CD4-positive, alpha-beta T cell treated with Interleukin-12 subunit alpha and Interleukin-12 subunit beta, for 1 hour (primary cell): ENCODE measurements around the gene GBGT1.

Experiments used
- DNase-seq: peaks from one replicate; pipeline ENCODE4 v3.0.0-alpha.2; 2020

The GBGT1 gene

GRCh38 chr9:133160742-133161546 is 2.8 kb downstream of the GBGT1 start:
- DNase-seq: peak; percentile 55

GRCh38 chr9:133158695-133159094 is 5.0 kb downstream of the GBGT1 start:
- no peak for DNase-seq

GRCh38 chr9:133155156-133155555 is 8.6 kb downstream of the GBGT1 start:
- DNase-seq: no peak

- no peak for DNase-seq
Observed at GRCh38 chr9:133154097-133154989, 9.4 kb downstream of the GBGT1 start.

GRCh38 chr9:133153227-133154096 is 10.3 kb downstream of the GBGT1 start:
- DNase-seq: no peak

- DNase-seq: no peak
Observed at GRCh38 chr9:133151601-133152525, 11.9 kb downstream of the GBGT1 start.

GRCh38 chr9:133151041-133151440 is 12.7 kb downstream of the GBGT1 start:
- DNase-seq: no peak

GRCh38 chr9:133149130-133150015 is 14.3 kb downstream of the GBGT1 start:
- peak; percentile 88 for DNase-seq

- DNase-seq: peak; percentile 82
Observed at GRCh38 chr9:133148199-133149129, 15.2 kb downstream of the GBGT1 start.

GRCh38 chr9:133147412-133148198 is 16.1 kb downstream of the GBGT1 start:
- peak; percentile 93 for DNase-seq

GRCh38 chr9:133146746-133147411 is 16.8 kb downstream of the GBGT1 start:
- no peak for DNase-seq

GRCh38 chr9:133144904-133145851 is 18.5 kb downstream of the GBGT1 start:
- no peak for DNase-seq

- peak; percentile 93 for DNase-seq
Observed at GRCh38 chr9:133144142-133144903, 19.4 kb downstream of the GBGT1 start.

- DNase-seq: no peak
Observed at GRCh38 chr9:133143639-133144141, 20.0 kb downstream of the GBGT1 start.

- peak; percentile 62 for DNase-seq
Observed at GRCh38 chr9:133142684-133143622, 20.8 kb downstream of the GBGT1 start.
